ENCODE data around the gene SERTAD2.

SERTAD2 gene, protein sequence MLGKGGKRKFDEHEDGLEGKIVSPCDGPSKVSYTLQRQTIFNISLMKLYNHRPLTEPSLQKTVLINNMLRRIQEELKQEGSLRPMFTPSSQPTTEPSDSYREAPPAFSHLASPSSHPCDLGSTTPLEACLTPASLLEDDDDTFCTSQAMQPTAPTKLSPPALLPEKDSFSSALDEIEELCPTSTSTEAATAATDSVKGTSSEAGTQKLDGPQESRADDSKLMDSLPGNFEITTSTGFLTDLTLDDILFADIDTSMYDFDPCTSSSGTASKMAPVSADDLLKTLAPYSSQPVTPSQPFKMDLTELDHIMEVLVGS

DNA sequence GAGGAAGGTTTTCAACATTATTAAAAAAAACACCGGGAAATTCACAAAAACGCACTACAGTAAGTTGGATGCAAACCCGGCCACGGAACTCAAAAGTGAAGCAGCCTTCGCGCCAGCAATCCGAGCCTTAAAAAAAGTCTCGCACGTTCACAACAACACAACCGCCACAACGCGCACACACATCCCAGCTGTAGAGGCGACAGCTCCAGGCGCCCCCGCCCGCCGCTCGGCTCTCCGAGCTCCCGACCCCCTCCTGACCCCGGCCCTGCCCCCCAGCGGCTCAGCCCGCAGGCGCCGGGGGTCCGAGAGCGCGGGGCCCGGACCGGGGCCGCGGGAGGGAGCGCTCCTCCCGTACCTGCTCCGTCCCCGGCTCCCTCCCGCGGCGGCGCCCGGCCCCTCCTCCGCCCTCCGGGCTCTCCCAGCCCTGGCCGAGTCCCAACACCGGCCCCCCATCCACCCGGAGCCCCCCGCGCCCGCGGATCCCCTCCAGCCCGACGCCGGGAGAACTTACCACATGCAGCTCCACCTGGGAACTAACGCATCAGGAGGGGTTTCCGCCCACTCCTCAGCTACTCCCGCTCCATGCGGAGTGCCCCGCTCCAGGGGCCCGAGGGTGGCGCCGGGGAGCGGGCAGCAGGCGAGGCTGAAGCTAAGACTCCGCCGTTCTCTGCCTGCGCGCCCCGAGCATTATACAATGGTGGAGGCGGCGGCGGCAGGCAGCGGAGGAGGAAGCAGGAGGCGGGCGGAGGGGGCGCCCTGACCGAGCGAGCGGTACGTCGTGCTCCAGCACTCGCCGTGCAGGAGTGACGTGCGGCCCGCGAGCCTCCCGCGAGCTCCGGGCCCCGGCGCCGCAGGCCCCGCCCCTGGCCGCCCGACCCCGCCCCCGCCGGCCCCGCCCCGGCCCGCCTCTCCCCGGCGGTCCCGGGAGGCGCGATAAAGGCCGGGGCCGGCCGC lies at the start of gene SERTAD2:
Gene SERTAD2, minus strand, starts transcription at position 805 of the 954 bp plus-strand sequence. CDS start 17,042 bp downstream, outside the sequence.
- peak; percentile 64 for DNase-seq

DNA sequence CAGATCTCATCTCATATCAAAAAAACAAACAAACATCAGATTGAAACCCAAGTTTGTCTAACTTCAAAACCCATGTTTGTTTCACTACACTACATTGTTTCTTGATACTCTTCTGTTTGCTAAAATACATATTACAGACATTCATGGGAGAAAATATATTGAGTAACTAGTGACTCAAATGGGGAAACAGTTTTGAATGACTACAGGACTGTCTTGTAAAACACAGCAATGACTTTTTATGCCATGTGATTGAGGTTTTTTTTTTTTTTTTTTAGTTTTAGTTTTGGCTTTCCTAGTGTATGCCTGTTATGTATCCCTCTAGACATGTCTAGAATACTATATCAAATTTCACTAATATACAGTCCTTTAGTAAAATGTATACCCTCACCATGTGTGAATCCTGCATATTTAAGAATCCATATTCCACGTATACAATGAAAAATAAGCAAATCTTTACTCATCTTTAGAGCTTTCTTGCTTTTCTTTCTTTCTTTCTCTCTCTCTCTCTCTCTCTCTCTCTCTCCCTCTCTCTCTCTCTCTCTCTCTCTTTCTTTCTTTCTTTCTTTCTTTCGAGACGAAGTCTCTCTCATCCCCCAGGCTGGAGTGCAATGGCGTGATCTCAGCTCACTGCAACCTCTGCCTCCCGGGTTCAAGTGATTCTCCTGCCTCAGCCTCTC lies 46.6 kb upstream of the SERTAD2 start:
- DNase-seq, result no peak

DNA sequence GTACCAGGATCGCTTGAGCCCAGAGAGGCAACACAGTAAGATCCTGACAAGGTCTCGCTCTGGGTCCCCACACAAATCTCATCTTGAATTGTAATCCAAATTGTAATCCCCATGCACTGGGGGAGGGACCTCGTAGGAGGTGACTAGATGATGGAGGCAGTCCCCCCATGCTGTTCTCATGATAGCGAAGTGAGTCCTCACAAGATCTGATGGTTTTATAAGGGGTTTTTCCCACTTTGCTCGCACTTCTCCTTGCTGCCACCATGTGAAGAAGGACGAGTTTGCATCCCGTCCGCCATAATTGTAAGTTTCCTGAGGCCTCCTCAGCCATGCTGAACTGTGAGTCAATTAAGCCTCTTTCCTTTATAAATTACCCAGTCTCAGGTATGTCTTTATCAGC lies 46.0 kb upstream of the SERTAD2 start:
- no peak for DNase-seq

DNA sequence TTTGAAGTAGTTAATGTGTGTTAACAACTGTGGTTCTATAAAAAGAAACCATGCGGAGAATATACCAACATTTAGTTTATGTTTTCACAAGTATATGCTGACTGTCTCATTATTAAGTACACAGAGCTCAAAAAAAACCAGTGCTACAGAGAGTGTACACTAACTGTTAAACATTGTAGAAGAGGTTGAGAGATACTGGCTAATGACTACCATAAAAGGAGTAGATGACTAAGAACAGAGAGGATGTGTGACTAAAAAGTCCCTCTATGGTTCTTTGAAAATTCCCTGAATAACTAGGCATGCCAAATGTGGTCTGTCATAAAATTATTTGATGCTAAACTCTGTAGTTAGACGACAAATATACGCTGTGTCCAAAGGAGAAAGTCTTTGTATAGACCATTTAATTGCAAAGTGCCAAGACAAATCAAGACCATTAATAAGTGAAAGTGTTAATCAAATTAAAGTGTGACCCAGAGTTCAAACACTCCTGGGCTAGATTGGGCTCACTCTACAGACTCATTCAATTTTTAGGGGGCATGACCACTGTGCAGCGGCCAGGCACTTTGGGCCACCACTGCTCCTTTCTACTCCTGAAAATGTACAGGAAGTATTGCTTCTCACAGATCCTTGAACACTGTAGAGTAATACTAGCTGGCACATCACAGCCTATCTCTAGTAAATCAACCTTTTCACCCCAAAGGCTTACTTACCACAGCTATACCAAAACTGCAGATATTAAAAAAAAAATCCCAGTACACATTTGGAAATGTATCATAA lies 45.1 kb upstream of the SERTAD2 start:
- DNase-seq, result no peak

DNA sequence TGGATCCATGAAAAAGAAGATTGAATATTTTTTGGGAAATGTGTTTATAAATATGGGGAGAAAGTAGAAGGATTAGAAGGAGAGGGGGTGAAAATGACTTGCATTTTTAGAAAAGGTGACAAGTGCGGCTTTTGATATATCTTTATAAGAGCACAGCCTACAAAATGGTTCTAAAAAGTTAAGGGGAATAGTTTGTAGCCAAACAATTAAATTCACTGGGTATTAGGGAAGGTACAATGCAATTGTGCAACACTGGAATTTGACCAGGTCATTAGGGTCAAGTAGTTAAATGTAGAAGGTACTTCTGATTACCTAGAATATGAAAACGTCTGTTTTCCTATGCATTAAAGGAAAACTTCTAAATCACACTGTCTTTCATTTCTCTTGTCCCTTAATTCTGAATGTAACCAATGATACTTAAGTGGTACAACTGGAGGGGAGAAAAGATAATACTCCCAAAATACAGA lies 44.5 kb upstream of the SERTAD2 start:
- DNase-seq, result no peak

DNA sequence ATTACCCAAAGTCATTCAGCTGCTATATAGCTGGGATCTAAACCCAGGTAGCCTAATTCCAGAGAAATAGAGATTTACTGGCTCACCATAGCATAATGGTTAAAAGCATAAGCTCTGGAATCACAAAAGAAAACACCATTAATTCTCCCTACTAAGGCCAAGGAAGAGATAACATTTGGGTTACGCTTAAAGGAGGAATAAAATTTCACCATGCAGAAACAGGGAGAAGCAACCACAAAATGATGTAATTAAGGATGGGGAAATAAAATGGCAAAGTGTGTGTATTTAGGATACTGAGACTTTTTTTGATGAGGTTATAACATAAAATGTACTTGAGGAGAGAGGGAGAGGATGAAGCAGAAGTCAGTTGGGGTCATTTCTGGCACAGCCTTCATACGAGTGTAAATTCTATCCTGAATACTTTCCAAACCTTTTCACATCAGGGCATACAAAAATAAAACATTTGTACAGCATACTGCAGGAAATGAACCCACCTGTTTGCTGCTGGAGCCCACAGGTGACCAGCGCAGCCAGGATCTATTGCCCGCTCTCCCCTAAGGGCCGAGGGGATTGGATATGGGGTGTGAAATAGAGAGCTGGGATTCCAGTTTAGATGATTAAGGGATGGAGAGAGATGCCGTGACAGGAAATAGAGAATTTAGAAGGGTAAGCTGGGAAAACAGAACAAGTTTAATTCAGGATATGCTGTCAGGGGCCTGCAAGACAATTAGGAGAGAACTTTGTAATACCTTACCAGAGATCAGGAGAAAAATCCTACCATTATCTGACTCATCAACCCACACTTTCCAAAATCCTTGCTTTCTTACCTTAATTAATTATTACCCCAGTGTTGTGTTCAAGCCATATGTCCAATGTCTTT lies 43.8 kb upstream of the SERTAD2 start:
- DNase-seq, result no peak

DNA sequence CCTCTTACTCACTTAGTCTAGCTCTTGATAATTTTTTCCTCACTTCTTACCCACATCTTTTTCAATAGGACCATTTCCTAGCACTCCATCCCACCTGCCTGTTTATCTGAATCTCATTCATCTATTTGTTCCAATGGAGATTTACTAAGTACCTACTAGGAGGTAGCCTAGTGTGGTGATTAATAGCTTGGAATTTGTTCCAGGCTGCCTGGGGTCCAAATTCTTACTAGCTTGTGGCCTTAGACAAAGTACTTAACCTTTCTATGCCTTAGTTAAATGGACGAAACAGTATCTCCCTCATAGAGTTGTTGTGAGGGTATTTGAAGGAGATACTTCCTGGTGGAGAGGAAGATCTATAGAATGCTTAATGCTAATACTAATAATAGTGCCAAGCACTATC lies 42.9 kb upstream of the SERTAD2 start:
- DNase-seq, result no peak

DNA sequence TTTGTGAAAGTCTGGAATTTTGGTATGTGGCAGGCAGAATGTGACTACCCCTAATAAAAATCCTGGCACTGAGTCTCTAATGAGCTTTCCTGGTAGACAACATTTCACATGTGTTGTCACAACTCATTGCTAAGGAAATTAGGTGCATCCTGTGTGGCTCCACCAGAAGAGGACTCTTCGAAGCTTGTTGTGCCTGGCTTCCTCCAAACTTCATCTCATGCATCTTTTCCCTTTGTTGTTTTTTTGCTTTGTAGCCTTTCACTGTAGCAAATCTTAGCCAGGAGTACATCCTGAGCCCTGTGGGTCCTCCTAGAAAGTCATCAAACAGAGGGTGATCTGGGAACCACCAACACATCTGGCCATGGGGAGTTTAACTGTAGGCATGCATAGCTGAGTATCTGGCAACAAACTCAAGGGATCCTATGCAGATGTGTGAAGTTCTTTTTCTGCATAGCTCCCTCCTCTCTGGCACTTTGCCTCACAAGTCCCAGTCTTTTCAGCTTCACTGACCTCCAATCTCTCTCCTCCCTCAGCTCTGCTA lies 42.1 kb upstream of the SERTAD2 start:
- no peak for DNase-seq

DNA sequence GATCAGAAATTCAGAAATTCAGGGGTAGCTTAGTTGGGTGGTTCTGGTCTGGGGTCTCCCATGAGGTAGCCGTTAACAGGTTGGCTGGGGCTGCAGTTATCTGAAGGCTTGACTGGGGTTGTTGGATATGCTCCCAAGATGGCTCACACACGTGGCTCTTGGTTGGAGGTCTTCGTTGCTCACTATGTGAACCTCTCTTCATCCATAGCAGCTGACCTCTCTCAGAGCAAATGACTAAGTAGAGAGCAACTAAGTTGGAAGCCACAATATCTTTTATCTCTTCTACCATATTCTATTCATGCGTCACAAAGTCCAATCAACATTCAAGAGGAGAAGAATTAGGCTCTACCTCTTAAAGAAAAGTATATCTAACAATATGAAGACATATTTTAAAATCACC lies 38.7 kb upstream of the SERTAD2 start:
- no peak for DNase-seq

DNA sequence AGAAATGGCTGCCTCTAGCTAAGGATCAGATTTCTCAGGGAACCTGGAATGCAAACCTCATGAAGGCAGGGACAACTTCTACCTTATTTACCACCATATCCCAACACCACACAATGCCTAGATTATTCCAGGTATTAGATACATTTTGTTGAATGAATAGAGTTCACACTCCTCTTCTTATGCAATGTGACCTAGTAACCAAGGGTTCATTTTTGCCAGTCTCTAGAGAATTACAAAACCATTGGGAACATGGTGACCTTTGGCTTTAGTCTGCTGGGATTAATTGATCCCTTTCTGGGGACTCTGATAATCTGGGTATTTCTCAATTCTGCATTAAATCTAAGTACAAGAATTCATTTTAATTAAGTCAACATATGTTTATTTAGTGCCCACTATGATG lies 35.2 kb upstream of the SERTAD2 start:
- DNase-seq, result no peak

DNA sequence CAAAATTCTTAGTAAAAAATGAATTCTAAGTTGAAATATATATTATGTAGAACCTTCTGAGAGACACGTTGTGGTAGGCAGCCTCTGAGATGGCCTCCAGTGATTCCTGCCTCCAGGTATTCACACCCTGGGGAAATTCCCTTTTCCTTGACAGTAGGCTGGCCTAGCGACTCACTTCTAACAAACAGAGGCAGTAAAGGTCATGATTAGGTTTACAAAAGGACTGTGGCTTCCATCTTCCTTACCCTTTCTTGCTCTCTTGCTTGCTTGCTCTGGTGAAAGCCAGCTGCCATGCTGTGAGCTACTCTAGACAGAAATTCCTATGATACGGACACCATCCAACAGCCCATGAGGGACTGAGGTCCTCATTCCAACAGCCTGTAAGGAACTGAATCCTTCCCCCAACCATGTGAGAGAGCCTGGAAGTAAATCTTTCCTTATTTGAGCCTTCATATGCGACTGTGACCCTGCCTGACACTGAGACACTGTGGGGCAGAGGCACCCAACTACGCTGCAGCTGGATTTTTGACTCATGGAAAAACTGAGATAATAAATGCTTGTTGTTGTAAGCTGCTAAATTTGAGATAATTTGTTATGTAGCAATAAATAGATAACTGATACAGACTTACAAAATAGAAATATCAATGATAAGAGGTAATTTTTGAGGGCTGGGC lies 32.7 kb upstream of the SERTAD2 start:
- no peak for DNase-seq

DNA sequence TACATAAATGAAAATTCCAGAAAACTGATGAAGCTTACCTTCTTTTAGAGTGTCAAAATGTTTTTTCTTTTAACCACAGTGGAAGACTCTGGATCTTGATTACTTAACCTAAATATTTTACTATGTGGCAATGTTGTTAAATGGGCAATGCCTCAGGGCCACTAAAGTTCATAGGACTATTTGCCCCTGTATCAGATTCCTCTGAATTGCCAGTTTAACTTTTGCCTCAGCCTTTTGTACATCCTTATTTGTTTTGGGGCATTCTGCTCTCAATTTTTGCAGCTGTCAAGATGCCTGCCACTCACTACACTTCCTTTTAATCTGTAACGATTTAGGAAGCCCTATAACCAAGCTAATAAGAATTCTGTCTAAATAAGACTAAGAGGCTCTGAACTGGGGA lies 31.7 kb upstream of the SERTAD2 start:
- no peak for DNase-seq

DNA sequence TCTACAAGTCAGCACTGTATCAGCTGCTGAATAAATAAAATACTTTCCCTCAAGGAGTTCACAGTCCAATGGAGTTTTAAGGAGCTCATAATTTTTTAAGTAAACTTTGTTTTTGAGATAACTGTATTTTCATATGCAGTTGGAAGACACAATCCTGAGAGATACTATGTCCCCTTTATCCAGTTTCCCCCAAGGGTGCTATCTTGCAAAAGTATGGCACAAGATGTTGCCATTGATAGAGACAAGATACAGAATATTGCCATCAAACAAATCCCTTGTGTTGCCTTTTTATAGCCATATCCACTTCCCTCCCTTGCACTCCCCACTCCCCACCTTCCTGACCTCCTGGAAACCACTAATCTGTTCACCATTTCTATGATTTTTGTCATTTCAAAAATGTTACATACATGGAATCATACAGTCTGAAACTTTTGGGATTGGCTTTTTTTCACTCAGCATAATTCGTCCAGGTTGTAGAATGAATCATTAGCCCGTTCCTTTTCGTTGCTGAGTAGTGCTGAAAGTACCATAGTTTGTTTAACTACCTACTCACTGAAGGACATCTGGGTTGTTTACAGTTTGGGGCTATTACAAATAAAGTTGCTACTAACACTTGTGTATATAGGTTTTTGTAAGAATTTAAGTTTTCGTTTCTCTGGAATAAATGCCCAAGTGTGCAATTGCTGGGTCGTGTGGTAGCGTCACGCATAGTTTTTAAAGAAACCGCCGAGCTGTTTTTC lies 30.2 kb upstream of the SERTAD2 start:
- DNase-seq, result no peak

DNA sequence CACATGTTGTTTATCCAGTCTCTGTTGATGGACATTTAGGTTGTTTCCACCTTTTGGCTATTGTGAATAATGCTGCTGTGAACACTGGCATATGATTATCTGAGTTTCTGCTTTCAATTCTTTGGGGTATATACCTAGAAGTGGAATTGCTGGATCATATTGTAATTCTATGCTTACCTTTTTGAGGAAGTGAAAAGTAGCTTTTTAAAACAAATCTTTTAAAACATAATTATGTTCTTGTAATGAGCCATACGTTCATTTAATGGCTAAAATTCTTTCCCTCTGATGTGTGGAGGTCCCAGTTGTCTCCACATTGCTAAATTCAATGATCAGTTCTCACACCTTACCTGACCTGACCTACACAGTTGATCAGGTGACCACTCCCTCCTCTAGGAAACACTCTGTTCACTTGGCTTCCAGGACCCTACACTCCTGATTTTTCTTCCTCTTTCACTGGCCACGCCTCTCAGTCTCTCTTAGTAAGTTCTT lies 27.8 kb upstream of the SERTAD2 start:
- DNase-seq, result no peak

DNA sequence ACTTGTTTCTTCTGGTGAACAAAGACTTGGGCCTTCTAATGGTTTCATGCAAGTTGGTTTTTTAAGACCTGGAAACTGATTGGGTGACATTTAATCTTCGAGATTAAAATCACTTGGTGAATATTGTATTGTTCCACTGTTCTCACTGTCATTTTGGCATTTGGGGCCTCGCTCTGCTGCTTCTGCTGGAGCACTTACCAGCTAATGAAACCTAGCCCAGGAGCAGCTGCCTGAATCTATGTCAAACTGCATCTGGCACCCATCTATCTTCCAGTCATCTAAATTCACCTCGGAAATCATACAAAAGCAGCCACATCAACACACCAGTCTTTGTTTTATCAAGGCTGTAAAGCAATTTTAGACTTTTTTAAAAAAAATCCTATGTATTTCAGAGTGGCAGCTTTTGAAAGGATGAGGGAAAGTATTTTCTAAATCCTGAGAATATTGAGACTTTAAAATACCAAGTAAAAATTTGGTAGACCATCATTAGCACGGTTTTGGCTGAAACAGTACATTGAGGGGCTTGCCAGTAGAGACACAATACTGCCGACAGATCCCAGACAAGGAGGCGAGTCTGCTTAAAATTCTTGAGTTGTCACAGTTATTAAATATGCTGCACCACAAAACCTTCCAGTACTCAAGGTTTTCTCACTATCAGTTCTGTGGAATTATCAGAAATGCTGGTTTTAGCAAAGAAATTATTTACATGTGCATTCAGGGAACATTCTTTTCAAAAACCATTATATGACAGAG lies 26.1 kb upstream of the SERTAD2 start:
- peak; percentile 12 for DNase-seq

DNA sequence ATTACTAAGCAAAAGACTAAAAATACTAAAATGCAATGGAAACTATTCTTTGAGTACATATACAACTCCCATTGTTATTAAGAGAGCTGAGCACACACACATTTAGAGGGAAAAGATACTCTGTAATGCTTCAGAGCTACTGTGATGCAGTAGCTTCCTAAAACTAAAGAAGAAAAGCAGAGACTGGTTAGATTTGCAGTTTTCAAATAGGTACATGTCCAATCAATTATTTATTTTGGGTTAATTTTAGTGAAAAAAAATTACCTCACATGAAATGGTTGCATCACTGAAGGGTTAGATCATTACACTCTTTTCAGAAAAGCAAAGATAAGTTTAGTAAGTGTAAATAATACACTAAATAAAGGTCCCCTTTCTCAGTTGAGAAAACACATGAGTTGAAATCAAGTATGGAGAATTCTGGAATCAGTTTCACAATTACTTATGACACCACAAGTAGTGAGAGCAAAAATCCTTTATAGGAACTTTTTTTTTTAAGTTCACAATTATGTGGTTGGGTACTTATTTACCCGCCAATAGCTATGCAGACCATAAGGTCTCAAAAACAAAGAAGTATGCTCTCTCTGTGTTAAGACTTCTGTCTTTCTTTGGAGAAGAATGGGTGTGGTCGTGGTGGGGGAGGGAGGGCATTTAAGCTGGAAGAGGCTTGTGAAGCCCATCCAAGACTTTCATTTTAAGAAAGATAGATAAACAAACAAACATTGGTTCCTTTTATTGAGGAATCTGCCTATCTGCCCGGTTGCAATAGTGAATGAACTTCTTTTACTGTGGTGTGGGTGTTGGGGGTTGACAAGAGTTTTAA lies 25.3 kb upstream of the SERTAD2 start:
- no peak for DNase-seq

DNA sequence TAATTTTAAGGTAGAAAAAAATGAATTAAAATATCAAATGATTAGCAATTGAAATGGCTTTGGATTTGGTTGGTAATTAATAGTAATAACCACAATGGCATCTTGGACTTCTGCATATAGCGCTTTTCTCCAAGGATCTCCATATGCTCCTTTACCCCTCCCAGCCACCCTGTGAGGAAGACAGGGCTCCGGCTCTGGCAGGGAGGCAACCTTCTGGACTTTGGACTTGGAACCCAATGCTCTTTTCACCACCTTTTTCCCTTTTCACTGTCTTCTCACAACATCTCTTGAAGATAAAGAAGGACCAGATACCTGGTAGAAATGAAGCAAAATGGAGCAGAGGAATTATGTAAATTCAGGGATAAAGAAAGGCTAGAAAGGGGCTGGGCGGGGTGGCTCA lies 23.8 kb upstream of the SERTAD2 start:
- no peak for DNase-seq

DNA sequence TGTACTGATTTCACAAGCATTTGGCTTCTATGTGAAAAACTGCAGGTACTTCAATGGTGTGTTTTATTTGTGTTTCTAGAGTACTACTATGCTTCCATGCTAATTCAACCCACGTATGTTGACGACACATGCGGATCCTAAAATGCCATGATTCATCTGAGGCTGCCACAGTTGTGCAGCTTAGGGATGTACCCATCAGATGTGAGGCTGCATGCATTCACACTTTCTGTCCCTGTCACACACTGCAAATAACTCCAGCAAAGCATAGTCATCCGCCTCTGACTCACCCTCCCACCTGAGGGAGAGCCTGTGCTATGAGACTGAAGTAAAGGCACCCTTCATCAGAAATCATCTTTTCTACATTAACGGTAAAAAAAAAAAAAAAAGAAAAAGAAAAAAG lies 22.1 kb upstream of the SERTAD2 start:
- no peak for DNase-seq

Data from NCI-H2107 (cell line).